Stimulated activated naive B cell treated with anti-CD40 and anti-IgM and Interleukin-4, amounts not matched to agents 10 μg/mL and 1 μg/mL and 100 μg/mL, for 72 hours (primary cell): ENCODE results near the gene ATAD3A.
"Not testable (repeated sequence)": the region's sequence is repeated elsewhere in the genome, so short reads cannot be mapped to it uniquely, and the experiment has no call there.

Source experiments
- ATAC-seq, 2 donors: fragments of 150-1000 bp; cut with Tn5 transposase; replicated peaks; 2 replicates each; pipeline ENCODE4 v1.10.0; 2021; ENCODE audit warnings: moderate library complexity in 1 of 2
- DNase-seq: peaks from one replicate; pipeline ENCODE4 v3.0.0; 2021
- H3K27ac Mint-ChIP-seq: one replicate; pipeline ENCODE4 v1.8.0; 2022; ENCODE audit warnings: mild to moderate bottlenecking, mixed read lengths
- H3K27me3 Mint-ChIP-seq, 2 donors: one replicate each; pipeline ENCODE4 v1.8.0; 2022; ENCODE audit warnings: mixed read lengths in 2 of 2
- H3K36me3 Mint-ChIP-seq, 2 donors: one replicate each; pipeline ENCODE4 v1.8.0; 2022; ENCODE audit warnings: mixed read lengths in 2 of 2, mild to moderate bottlenecking in 1 of 2
- H3K4me1 Mint-ChIP-seq, 2 donors: one replicate each; pipeline ENCODE4 v1.8.0; 2022; ENCODE audit warnings: mixed read lengths in 2 of 2, mild to moderate bottlenecking in 1 of 2
- H3K4me3 Mint-ChIP-seq, 2 donors: one replicate each; pipeline ENCODE4 v1.8.0; 2022; ENCODE audit warnings: mild to moderate bottlenecking in 2 of 2, mixed read lengths in 2 of 2, moderate library complexity in 1 of 2
- H3K9me3 Mint-ChIP-seq, 2 donors: one replicate each; pipeline ENCODE4 v1.8.0; 2022; ENCODE audit warnings: mixed read lengths in 2 of 2, mild to moderate bottlenecking in 1 of 2

Gene ATAD3A

GRCh38 chr1:1507305-1507704, 4.7 kb upstream of the ATAD3A start:
- H3K27ac Mint-ChIP-seq: peak overlapping the region; percentile 67
- peaks cover 2 to 3% of the 10 kb centered on the region in 2 donors for H3K36me3 Mint-ChIP-seq
- no peaks in the 10 kb centered on the region for H3K9me3 Mint-ChIP-seq
- no peak for DNase-seq
- H3K27me3 Mint-ChIP-seq: no peaks in the 10 kb centered on the region
- H3K4me1 Mint-ChIP-seq: peaks cover 15 to 24% of the 10 kb centered on the region in 2 donors
- no peak overlapping the region for H3K4me3 Mint-ChIP-seq
- ATAC-seq: no peak

GRCh38 chr1:1508775-1509464, 3.0 kb upstream of the ATAD3A start:
- not testable (repeated sequence) for H3K27ac Mint-ChIP-seq, H3K27me3 Mint-ChIP-seq, H3K9me3 Mint-ChIP-seq, H3K4me3 Mint-ChIP-seq, DNase-seq, H3K36me3 Mint-ChIP-seq, ATAC-seq
- H3K4me1 Mint-ChIP-seq: peaks cover 18 to 31% of the 10 kb centered on the region in 2 donors

GRCh38 chr1:1509465-1509850, 2.5 kb upstream of the ATAD3A start:
- not testable (repeated sequence) for ATAC-seq, H3K9me3 Mint-ChIP-seq, H3K27ac Mint-ChIP-seq, H3K4me3 Mint-ChIP-seq, H3K27me3 Mint-ChIP-seq, H3K36me3 Mint-ChIP-seq, DNase-seq
- peaks cover 18 to 32% of the 10 kb centered on the region in 2 donors for H3K4me1 Mint-ChIP-seq

- peak overlapping the region; percentile 94 for H3K27ac Mint-ChIP-seq
- peak overlapping the region; percentile 87 to 95 for H3K4me3 Mint-ChIP-seq
- H3K27me3 Mint-ChIP-seq: no peaks in the 10 kb centered on the region
- DNase-seq (no peak), ATAC-seq (peak in 1 of 2 donors; percentile 21)
- H3K36me3 Mint-ChIP-seq: peaks cover 9 to 14% of the 10 kb centered on the region in 2 donors
- H3K9me3 Mint-ChIP-seq: no peaks in the 10 kb centered on the region
- H3K4me1 Mint-ChIP-seq: peaks cover 10 to 16% of the 10 kb centered on the region in 2 donors
Measured at GRCh38 chr1:1510912-1511532, 940 bp upstream of the ATAD3A start.

- peak; percentile 31 to 37 for ATAC-seq
- Mint-ChIP-seq H3K4me3 (peak overlapping the region; percentile 77 to 78), H3K36me3 (peaks cover 9 to 14% of the 10 kb centered on the region in 2 donors), H3K27ac (peak overlapping the region; percentile 80), H3K4me1 (peaks cover 10 to 16% of the 10 kb centered on the region in 2 donors)
- not testable (repeated sequence) for H3K9me3 Mint-ChIP-seq, DNase-seq, H3K27me3 Mint-ChIP-seq
Measured at GRCh38 chr1:1512425-1512824, 463 bp downstream of the ATAD3A start.

GRCh38 chr1:1513675-1514074, 1.7 kb downstream of the ATAD3A start:
- Mint-ChIP-seq H3K27ac (peak overlapping the region; percentile 42), H3K4me3 (peak overlapping the region; percentile 79 to 82), H3K4me1 (peaks cover 12 to 16% of the 10 kb centered on the region in 2 donors), H3K36me3 (peaks cover 17 to 24% of the 10 kb centered on the region in 2 donors)
- not testable (repeated sequence) for DNase-seq, ATAC-seq, H3K27me3 Mint-ChIP-seq, H3K9me3 Mint-ChIP-seq

- not testable (repeated sequence) for DNase-seq, H3K27me3 Mint-ChIP-seq, ATAC-seq, H3K9me3 Mint-ChIP-seq, H3K27ac Mint-ChIP-seq
- H3K36me3 Mint-ChIP-seq: peaks cover 18 to 25% of the 10 kb centered on the region in 2 donors
- H3K4me3 Mint-ChIP-seq: peak overlapping the region in 1 of 2 donors; percentile 79
- peaks cover 12 to 16% of the 10 kb centered on the region in 2 donors for H3K4me1 Mint-ChIP-seq
Measured at GRCh38 chr1:1514376-1514775, 2.4 kb downstream of the ATAD3A start.

GRCh38 chr1:1516923-1517322, 5.0 kb downstream of the ATAD3A start:
- not testable (repeated sequence) for H3K27me3 Mint-ChIP-seq, H3K4me1 Mint-ChIP-seq, ATAC-seq, DNase-seq, H3K4me3 Mint-ChIP-seq, H3K27ac Mint-ChIP-seq, H3K9me3 Mint-ChIP-seq
- peaks cover 25 to 34% of the 10 kb centered on the region in 2 donors for H3K36me3 Mint-ChIP-seq

GRCh38 chr1:1517973-1518620, 6.1 kb downstream of the ATAD3A start:
- DNase-seq: no peak
- Mint-ChIP-seq H3K27me3 (no peaks in the 10 kb centered on the region), H3K4me1 (peaks cover 7 to 8% of the 10 kb centered on the region in 2 donors), H3K4me3 (no peak overlapping the region), H3K36me3 (peaks cover 24 to 32% of the 10 kb centered on the region in 2 donors), H3K27ac (no peak overlapping the region), H3K9me3 (no peaks in the 10 kb centered on the region)
- ATAC-seq: no peak

- DNase-seq, H3K9me3 Mint-ChIP-seq, ATAC-seq, H3K4me3 Mint-ChIP-seq, H3K27me3 Mint-ChIP-seq, H3K4me1 Mint-ChIP-seq, H3K27ac Mint-ChIP-seq: not testable (repeated sequence)
- peaks cover 25 to 31% of the 10 kb centered on the region in 2 donors for H3K36me3 Mint-ChIP-seq
Measured at GRCh38 chr1:1518621-1519007, 6.7 kb downstream of the ATAD3A start.

GRCh38 chr1:1519805-1520505, 8.0 kb downstream of the ATAD3A start:
- not testable (repeated sequence) for H3K9me3 Mint-ChIP-seq, H3K4me3 Mint-ChIP-seq, H3K4me1 Mint-ChIP-seq, DNase-seq, H3K27me3 Mint-ChIP-seq, H3K27ac Mint-ChIP-seq, ATAC-seq
- H3K36me3 Mint-ChIP-seq: peaks cover 23 to 30% of the 10 kb centered on the region in 2 donors

- H3K4me1 Mint-ChIP-seq: peaks cover 0 to 2% of the 10 kb centered on the region in 2 donors
- DNase-seq: no peak
- H3K27ac Mint-ChIP-seq: no peak overlapping the region
Measured at GRCh38 chr1:1521331-1521730, 9.4 kb downstream of the ATAD3A start.

GRCh38 chr1:1522536-1522935, 10.6 kb downstream of the ATAD3A start:
- DNase-seq, H3K27me3 Mint-ChIP-seq, H3K4me3 Mint-ChIP-seq, H3K4me1 Mint-ChIP-seq, H3K27ac Mint-ChIP-seq, H3K9me3 Mint-ChIP-seq, ATAC-seq: not testable (repeated sequence)
- peaks cover 30 to 35% of the 10 kb centered on the region in 2 donors for H3K36me3 Mint-ChIP-seq

More at GRCh38 chr1:1521331-1521730, 9.4 kb downstream of the ATAD3A start:
- H3K4me3 Mint-ChIP-seq: no peak overlapping the region
- peaks cover 24 to 29% of the 10 kb centered on the region in 2 donors for H3K36me3 Mint-ChIP-seq
- no peak for ATAC-seq
- H3K27me3 Mint-ChIP-seq: no peaks in the 10 kb centered on the region
- no peaks in the 10 kb centered on the region for H3K9me3 Mint-ChIP-seq

- H3K36me3 Mint-ChIP-seq: peaks cover 28 to 32% of the 10 kb centered on the region in 2 donors
- DNase-seq, H3K27ac Mint-ChIP-seq, H3K9me3 Mint-ChIP-seq, ATAC-seq, H3K4me3 Mint-ChIP-seq, H3K4me1 Mint-ChIP-seq, H3K27me3 Mint-ChIP-seq: not testable (repeated sequence)
Measured at GRCh38 chr1:1523226-1523625, 11.3 kb downstream of the ATAD3A start.
